ENCODE data around the gene DGLUCY.
"Not testable (repeated sequence)": the region's sequence is repeated elsewhere in the genome, so short reads cannot be mapped to it uniquely, and the experiment has no call there.

DNA sequence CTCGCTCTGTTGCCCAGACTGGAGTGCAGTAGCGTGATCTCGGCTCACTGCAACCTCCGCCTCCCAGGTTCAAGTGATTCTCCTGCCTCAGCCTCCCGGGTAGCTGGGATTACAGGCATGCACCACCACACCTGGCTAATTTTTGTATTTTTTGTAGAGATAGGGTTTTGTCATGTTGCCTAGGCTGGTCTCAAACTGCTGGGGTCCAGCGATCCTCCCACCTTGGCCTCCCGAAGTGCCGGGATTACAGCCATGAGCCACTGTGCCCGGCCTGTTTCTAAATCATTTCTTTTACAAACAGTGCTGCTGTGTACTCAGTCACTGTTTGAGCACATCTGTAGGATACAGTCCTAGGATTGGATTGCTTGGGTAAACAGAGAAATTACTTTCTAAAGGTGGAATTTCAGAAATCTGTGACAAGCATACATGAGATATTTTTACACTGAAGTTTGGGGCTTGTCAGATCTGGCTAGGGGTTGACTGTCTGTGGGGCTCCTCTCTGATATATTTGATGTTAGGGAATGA is 42.3 kb downstream of the DGLUCY start:
- TF ChIP-seq, protein P1, sequence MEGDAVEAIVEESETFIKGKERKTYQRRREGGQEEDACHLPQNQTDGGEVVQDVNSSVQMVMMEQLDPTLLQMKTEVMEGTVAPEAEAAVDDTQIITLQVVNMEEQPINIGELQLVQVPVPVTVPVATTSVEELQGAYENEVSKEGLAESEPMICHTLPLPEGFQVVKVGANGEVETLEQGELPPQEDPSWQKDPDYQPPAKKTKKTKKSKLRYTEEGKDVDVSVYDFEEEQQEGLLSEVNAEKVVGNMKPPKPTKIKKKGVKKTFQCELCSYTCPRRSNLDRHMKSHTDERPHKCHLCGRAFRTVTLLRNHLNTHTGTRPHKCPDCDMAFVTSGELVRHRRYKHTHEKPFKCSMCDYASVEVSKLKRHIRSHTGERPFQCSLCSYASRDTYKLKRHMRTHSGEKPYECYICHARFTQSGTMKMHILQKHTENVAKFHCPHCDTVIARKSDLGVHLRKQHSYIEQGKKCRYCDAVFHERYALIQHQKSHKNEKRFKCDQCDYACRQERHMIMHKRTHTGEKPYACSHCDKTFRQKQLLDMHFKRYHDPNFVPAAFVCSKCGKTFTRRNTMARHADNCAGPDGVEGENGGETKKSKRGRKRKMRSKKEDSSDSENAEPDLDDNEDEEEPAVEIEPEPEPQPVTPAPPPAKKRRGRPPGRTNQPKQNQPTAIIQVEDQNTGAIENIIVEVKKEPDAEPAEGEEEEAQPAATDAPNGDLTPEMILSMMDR (conservative IDR thresholded peaks at IDR 0.05; ENCODE audit: low read depth, low read length) = not testable (repeated sequence)
- not testable (repeated sequence) for TF ChIP-seq EZH2 (IDR thresholded peaks at IDR 0.05; ENCODE audit: borderline replicate concordance, low read depth, low read length, poor library complexity, severe bottlenecking)
